MM.1S (cell line): ENCODE data around the gene PIWIL1.

Experiments used
- CTCF ChIP-seq: fragments of 300-600 bp; sonication (generic); IDR thresholded peaks from 2 replicates; pipeline ENCODE4 v1.5.1; 2016; ENCODE audit warnings: antibody characterized with exemption, low read length, mixed read lengths
- EZH2 ChIP-seq: fragments of 300-600 bp; sonication (generic); optimal IDR thresholded peaks from 2 replicates; pipeline ENCODE3; 2017; ENCODE audit warnings: low read depth, mild to moderate bottlenecking, antibody characterized with exemption, low read length, mixed read lengths
- EZH2phosphoT487 ChIP-seq: fragments of 300-600 bp; sonication (generic); IDR thresholded peaks from 2 replicates; pipeline ENCODE4 v1.6.1; 2018; ENCODE audit warnings: antibody characterized with exemption, low read length

DNA sequence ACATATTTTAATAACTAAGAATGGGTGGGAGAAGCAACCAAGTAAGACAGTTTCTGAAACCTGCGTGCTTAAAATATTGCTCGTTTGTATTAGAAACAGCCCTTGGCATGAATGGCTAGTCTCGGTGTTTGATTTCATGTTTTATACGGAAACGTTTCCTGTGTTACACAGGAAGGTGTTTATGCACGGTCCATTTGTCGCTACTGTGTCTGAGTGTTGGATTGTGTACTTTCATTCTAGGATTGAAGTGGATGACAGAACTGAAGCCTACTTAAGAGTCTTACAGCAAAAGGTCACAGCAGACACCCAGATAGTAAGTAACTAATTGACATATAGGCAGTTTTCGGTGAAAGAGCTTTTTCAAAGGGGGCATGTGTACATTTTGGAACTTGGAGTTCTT is 19.6 kb downstream of the PIWIL1 start:
- TF ChIP-seq EZH2: no peak
- no peak for TF ChIP-seq CTCF
- no peak for TF ChIP-seq EZH2phosphoT487
